SK-N-SH (cell line): Measurements from ENCODE around the gene LYSMD4. TPM values are rescaled to one million over a fixed set of nuclear protein-coding genes. Genes with fewer than 3 reads are reported as not detected.

ENCODE experiments used
- CTCF ChIA-PET: fragments of 300-600, 350-600 bp; formaldehyde crosslinking; extraction: SDS; loops from one replicate; lab custom pipeline; 2021; lab: Yijun Ruan, JAX
- POLR2A ChIA-PET: fragments of 350-600 bp; sonication (Branson Sonifier 250); formaldehyde crosslinking; extraction: SDS; loops from one replicate; lab custom pipeline; 2020; ENCODE audit warnings: antibody characterized with exemption, inconsistent platforms; lab: Yijun Ruan, JAX
- DNase-seq: peaks from one replicate; pipeline ENCODE4 v3.0.0; 2012
- H2AFZ ChIP-seq: fragments of 200-600 bp; sonication (generic); 2 replicates; pipeline ENCODE4 v1.8.1; 2016; ENCODE audit warnings: antibody characterized with exemption, mild to moderate bottlenecking, low read depth
- H3F3A ChIP-seq: fragments of 200-600 bp; sonication (generic); replicated peaks from 2 replicates; pipeline ENCODE3; 2016; ENCODE audit warnings: antibody characterized with exemption, mild to moderate bottlenecking; ENCODE audit not compliant: insufficient read depth
- H3K27ac ChIP-seq, 2 experiments: fragments of 200-500 bp in 1 of 2; fragments of 200-600 bp in 1 of 2; sonication (Bioruptor generic) in 1 of 2; sonication (generic), shearing (Covaris generic) in 1 of 2; 2 replicates each; pipeline versions ENCODE4 v1.5.1 to v1.6.1; 2014 to 2016; ENCODE audit warnings: low read depth in 2 of 2, inconsistent platforms in 1 of 2, low read length in 1 of 2, mild to moderate bottlenecking in 1 of 2, mixed read lengths in 1 of 2
- H3K27me3 ChIP-seq: fragments of 200-600 bp; sonication (generic), shearing (Covaris generic); 2 replicates; pipeline ENCODE4 v1.6.1; 2016; ENCODE audit warnings: mixed run types; ENCODE audit not compliant: insufficient read depth
- H3K36me3 ChIP-seq, 2 experiments: fragments of 200-500 bp in 1 of 2; fragments of 200-600 bp in 1 of 2; sonication (Bioruptor generic) in 1 of 2; sonication (generic) in 1 of 2; replicated peaks in 1 of 2; 2 replicates each; pipeline versions ENCODE3 to v1.5.1; 2014 to 2016; ENCODE audit warnings: low read length in 1 of 2, mild to moderate bottlenecking in 1 of 2; ENCODE audit not compliant: insufficient read depth in 2 of 2, control insufficient read depth in 1 of 2
- H3K4me1 ChIP-seq, 2 experiments: fragments of 200-500 bp in 1 of 2; fragments of 200-600 bp in 1 of 2; sonication (Bioruptor generic) in 1 of 2; sonication (generic), shearing (Covaris generic) in 1 of 2; 2 replicates each; pipeline versions ENCODE4 v1.5.1 to v1.6.1; 2014 to 2016; ENCODE audit warnings: low read depth in 1 of 2, low read length in 1 of 2, mixed run types in 1 of 2; ENCODE audit not compliant: insufficient read depth in 2 of 2, control insufficient read depth in 1 of 2
- H3K4me2 ChIP-seq: fragments of 200-600 bp; sonication (generic), shearing (Covaris generic); 2 replicates; pipeline ENCODE4 v1.6.1; 2017; ENCODE audit warnings: mixed run types
- H3K4me3 ChIP-seq, 2 experiments: fragments of 200-500 bp in 1 of 2; fragments of 200-600 bp in 1 of 2; sonication (Bioruptor generic) in 1 of 2; sonication (generic), shearing (Covaris generic) in 1 of 2; 2 replicates each; pipeline versions ENCODE4 v1.5.1 to v1.8.1; 2014 to 2016; ENCODE audit warnings: low read depth in 2 of 2, inconsistent platforms in 1 of 2, low read length in 1 of 2, mild to moderate bottlenecking in 1 of 2, mixed read lengths in 1 of 2, moderate library complexity in 1 of 2
- H3K79me2 ChIP-seq: fragments of 200-600 bp; sonication (generic); 2 replicates; pipeline ENCODE4 v1.8.1; 2017; ENCODE audit warnings: mild to moderate bottlenecking; ENCODE audit not compliant: insufficient read depth
- H3K9ac ChIP-seq: fragments of 200-600 bp; sonication (generic); 2 replicates; pipeline ENCODE4 v1.6.1; 2017; ENCODE audit warnings: mixed run types
- H3K9me2 ChIP-seq: fragments of 200-600 bp; sonication (generic); 2 replicates; pipeline ENCODE4 v1.6.1; 2017; ENCODE audit warnings: mixed run types
- H3K9me3 ChIP-seq: fragments of 200-600 bp; sonication (generic); 2 replicates; pipeline ENCODE4 v1.6.1; 2017; ENCODE audit warnings: mixed run types, mild to moderate bottlenecking, moderate library complexity
- H4K20me1 ChIP-seq: fragments of 200-600 bp; sonication (generic); 2 replicates; pipeline ENCODE4 v1.6.1; 2017; ENCODE audit warnings: mild to moderate bottlenecking, mixed run types; ENCODE audit not compliant: insufficient read depth
- CHD2 ChIP-seq: fragments of 150-350 bp; IDR thresholded peaks from 2 replicates; pipeline ENCODE4 v1.6.1; 2018; ENCODE audit warnings: low read length; ENCODE audit not compliant: partially characterized antibody
- EZH2phosphoT487 ChIP-seq: fragments of 200-600 bp; sonication (generic); IDR thresholded peaks from 2 replicates; pipeline ENCODE4 v1.6.1; 2017; ENCODE audit warnings: low read depth, mixed run types, mild to moderate bottlenecking, antibody characterized with exemption, moderate library complexity, borderline replicate concordance
- FOSL2 ChIP-seq: IDR thresholded peaks from 2 replicates; pipeline ENCODE4 v1.4.0; 2012; ENCODE audit warnings: low read depth, mild to moderate bottlenecking, moderate library complexity, borderline replicate concordance
- FOXJ3 ChIP-seq: sonication (generic); formaldehyde crosslinking; IDR thresholded peaks from 2 replicates; pipeline ENCODE4 v1.5.1; 2020; ENCODE audit warnings: mild to moderate bottlenecking, missing genetic modification reagents
- FOXM1 ChIP-seq: IDR thresholded peaks from 2 replicates; pipeline ENCODE4 v1.4.0; 2012; ENCODE audit warnings: low read depth, mild to moderate bottlenecking
- GATA2 ChIP-seq: sonication (generic); formaldehyde crosslinking; IDR thresholded peaks from 2 replicates; pipeline ENCODE4 v1.5.0; 2020; ENCODE audit warnings: mild to moderate bottlenecking, missing genetic modification reagents
- JUND ChIP-seq: IDR thresholded peaks from 2 replicates; pipeline ENCODE4 v1.4.0; 2012
- MEF2A ChIP-seq: IDR thresholded peaks from 2 replicates; pipeline ENCODE4 v1.4.0; 2012; ENCODE audit warnings: low read depth, borderline replicate concordance
- NRF1 ChIP-seq: IDR thresholded peaks from 2 replicates; pipeline ENCODE4 v1.6.1; 2012; ENCODE audit warnings: low read depth, mild to moderate bottlenecking, low read length
- POLR2AphosphoS5 ChIP-seq: IDR thresholded peaks from 2 replicates; pipeline ENCODE4 v1.6.1; 2012; ENCODE audit warnings: low read depth, low read length
- RCOR1 ChIP-seq: fragments of 150-350 bp; IDR thresholded peaks from 2 replicates; pipeline ENCODE4 v1.6.1; 2017; ENCODE audit warnings: antibody characterized with exemption, low read length
- RFX5 ChIP-seq: IDR thresholded peaks from 2 replicates; pipeline ENCODE4 v1.6.1; 2012; ENCODE audit warnings: mild to moderate bottlenecking, improper control_type of control experiment, low read length
- RXRA ChIP-seq: IDR thresholded peaks from 2 replicates; pipeline ENCODE4 v1.4.0; 2012; ENCODE audit warnings: low read depth, mild to moderate bottlenecking, borderline replicate concordance
- SIN3A ChIP-seq: IDR thresholded peaks from 2 replicates; pipeline ENCODE4 v1.6.1; 2012; ENCODE audit warnings: low read depth, mild to moderate bottlenecking, low read length, moderate library complexity, borderline replicate concordance
- SMC3 ChIP-seq: IDR thresholded peaks from 2 replicates; pipeline ENCODE4 v1.6.1; 2012; ENCODE audit warnings: low read depth, low read length, improper control_type of control experiment
- TAF1 ChIP-seq: IDR thresholded peaks from 2 replicates; pipeline ENCODE4 v1.6.1; 2012; ENCODE audit warnings: low read depth, mild to moderate bottlenecking, low read length, moderate library complexity, borderline replicate concordance
- TEAD4 ChIP-seq: IDR thresholded peaks from 2 replicates; pipeline ENCODE4 v1.4.0; 2012; ENCODE audit warnings: mild to moderate bottlenecking, borderline replicate concordance; ENCODE audit not compliant: insufficient read depth
- YY1 ChIP-seq: IDR thresholded peaks from 2 replicates; pipeline ENCODE4 v1.4.0; 2012; ENCODE audit warnings: low read depth, mild to moderate bottlenecking
- WGBS: methylation state at CpG from one replicate; pipeline ENCODE4 v1.1.6; 2017; ENCODE audit warnings: low lambda C conversion rate; 5-methylcytosine and 5-hydroxymethylcytosine counted together
- polyA plus RNA-seq, 3 experiments: library from polyadenylated mRNA; depleted of rRNA; stranded (reverse); fragments of >200 nt; gene quantifications; 2 replicates each; pipeline ENCODE4 v1.2.3, GENCODE V29; 2012
- TF ChIP-seq, protein P1 (sequence below): IDR thresholded peaks from 2 replicates; pipeline ENCODE4; 2012
- TF ChIP-seq, protein P2 (sequence below): fragments of 200-600 bp; sonication (generic); IDR thresholded peaks from 2 replicates; pipeline ENCODE4 v1.6.1; 2017; ENCODE audit warnings: antibody characterized with exemption, mild to moderate bottlenecking, moderate library complexity
- TF ChIP-seq, protein P3 (sequence below): IDR thresholded peaks from 2 replicates; pipeline ENCODE4 v1.6.1; 2012; ENCODE audit warnings: mild to moderate bottlenecking, low read depth, low read length, moderate library complexity
- TF ChIP-seq, protein P4 (sequence below): IDR thresholded peaks from 2 replicates; pipeline ENCODE4 v1.4.0; 2012; ENCODE audit warnings: low read depth, borderline replicate concordance

The LYSMD4 gene
- polyA plus RNA-seq, 1 of the 3 experiments (the other 2 are of a cell fraction) = 6.1 TPM

DNA sequence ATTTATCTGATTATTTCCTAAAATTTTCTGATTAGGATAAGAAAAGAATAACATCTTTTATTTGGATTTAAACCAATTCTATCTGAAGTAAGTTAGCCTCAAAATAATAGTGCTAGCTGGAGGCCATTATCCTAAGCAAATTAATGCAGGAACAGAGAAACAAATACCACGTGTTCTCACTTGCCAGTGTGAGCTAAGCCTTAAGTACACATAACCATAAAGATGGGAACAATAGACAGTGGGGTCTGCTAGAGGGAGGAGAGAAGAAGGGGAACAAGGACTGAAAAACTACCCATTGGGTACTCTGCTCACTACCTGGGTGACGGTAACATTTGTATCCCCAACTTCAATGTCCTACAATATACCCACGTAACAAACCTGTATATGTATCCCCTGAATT is 31.3 kb upstream of the LYSMD4 start:
- Histone ChIP-seq H4K20me1 (no peaks in the 10 kb centered on the region), H3K4me2 (no peak overlapping the region), H3K79me2 (no peaks in the 10 kb centered on the region), H3K9me3 (no peaks in the 10 kb centered on the region), H3K9me2 (no peaks in the 10 kb centered on the region), H3K27ac (no peak overlapping the region), H3K4me1 (no peaks in the 10 kb centered on the region), H3K27me3 (no peaks in the 10 kb centered on the region), H3K4me3 (no peak overlapping the region), H3K36me3 (no peaks in the 10 kb centered on the region), H3K9ac (no peak overlapping the region), H2AFZ (no peak overlapping the region), H3F3A (no peaks in the 10 kb centered on the region)
- TF ChIP-seq YY1 = no peak
- TF ChIP-seq FOXJ3 (CRISPR knock-in tag) = no peak
- TF ChIP-seq, protein P1, sequence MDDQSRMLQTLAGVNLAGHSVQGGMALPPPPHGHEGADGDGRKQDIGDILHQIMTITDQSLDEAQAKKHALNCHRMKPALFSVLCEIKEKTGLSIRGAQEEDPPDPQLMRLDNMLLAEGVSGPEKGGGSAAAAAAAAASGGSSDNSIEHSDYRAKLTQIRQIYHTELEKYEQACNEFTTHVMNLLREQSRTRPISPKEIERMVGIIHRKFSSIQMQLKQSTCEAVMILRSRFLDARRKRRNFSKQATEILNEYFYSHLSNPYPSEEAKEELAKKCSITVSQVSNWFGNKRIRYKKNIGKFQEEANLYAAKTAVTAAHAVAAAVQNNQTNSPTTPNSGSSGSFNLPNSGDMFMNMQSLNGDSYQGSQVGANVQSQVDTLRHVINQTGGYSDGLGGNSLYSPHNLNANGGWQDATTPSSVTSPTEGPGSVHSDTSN = no peak
- no peak for TF ChIP-seq NRF1
- TF ChIP-seq POLR2AphosphoS5 = no peak
- TF ChIP-seq RXRA = no peak
- TF ChIP-seq RCOR1 = no peak
- TF ChIP-seq TEAD4 = no peak
- TF ChIP-seq FOSL2 = no peak
- TF ChIP-seq CHD2 = no peak
- TF ChIP-seq MEF2A = no peak
- TF ChIP-seq GATA2 (CRISPR knock-in tag) = no peak
- no peak for TF ChIP-seq RFX5
- TF ChIP-seq, protein P2, sequence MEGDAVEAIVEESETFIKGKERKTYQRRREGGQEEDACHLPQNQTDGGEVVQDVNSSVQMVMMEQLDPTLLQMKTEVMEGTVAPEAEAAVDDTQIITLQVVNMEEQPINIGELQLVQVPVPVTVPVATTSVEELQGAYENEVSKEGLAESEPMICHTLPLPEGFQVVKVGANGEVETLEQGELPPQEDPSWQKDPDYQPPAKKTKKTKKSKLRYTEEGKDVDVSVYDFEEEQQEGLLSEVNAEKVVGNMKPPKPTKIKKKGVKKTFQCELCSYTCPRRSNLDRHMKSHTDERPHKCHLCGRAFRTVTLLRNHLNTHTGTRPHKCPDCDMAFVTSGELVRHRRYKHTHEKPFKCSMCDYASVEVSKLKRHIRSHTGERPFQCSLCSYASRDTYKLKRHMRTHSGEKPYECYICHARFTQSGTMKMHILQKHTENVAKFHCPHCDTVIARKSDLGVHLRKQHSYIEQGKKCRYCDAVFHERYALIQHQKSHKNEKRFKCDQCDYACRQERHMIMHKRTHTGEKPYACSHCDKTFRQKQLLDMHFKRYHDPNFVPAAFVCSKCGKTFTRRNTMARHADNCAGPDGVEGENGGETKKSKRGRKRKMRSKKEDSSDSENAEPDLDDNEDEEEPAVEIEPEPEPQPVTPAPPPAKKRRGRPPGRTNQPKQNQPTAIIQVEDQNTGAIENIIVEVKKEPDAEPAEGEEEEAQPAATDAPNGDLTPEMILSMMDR = no peak
- ChIA-PET POLR2A (no interaction called here), CTCF (interaction anchor here (1.2 kb wide), 1 partner anchor 8 kb away, joined by 3 read pairs; no protein-coding TSS in a partner anchor)
- WGBS = 63% methylated on average over 3 of the region's 3 CpGs
- no peak for DNase-seq

DNA sequence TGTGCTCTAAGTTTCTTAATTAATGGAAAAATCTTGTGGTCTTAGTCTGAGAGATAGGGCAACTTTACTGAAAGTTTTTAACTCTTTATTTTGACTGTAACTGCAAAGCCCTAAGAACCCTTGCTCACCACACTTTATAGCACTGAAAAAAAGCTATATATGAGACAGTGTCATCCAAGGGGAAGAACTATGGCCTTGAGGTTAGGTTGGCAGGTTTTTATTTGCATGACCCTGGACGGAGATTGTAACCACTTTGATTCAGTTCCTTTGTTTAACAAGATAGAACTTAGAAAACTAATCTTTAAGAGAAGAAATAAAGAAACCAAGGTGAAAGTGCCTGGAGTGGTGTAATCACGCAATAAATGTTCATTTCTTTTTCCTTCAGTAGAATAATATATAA is 30.6 kb upstream of the LYSMD4 start:
- ChIA-PET CTCF (interaction anchor here (1.2 kb wide), 1 partner anchor 8 kb away, joined by 3 read pairs; no protein-coding TSS in a partner anchor), POLR2A (no interaction called here)
- Histone ChIP-seq H3K27me3 (no peaks in the 10 kb centered on the region), H3K4me2 (no peak overlapping the region), H3K9me2 (no peaks in the 10 kb centered on the region), H3K9ac (no peak overlapping the region), H3K9me3 (no peaks in the 10 kb centered on the region), H3K4me3 (no peak overlapping the region), H3K79me2 (no peaks in the 10 kb centered on the region), H2AFZ (no peak overlapping the region), H3F3A (no peaks in the 10 kb centered on the region), H3K4me1 (no peaks in the 10 kb centered on the region), H3K27ac (no peak overlapping the region), H3K36me3 (no peaks in the 10 kb centered on the region), H4K20me1 (no peaks in the 10 kb centered on the region)
- no peak for DNase-seq
- 63% methylated on average over 2 of the region's 2 CpGs for WGBS
- TF ChIP-seq CHD2 (no peak), SIN3A (no peak), EZH2phosphoT487 (no peak), NRF1 (no peak), TAF1 (no peak), YY1 (no peak), RFX5 (no peak), JUND (no peak), FOXM1 (no peak), TEAD4 (no peak), SMC3 (no peak)
- TF ChIP-seq, protein P3, sequence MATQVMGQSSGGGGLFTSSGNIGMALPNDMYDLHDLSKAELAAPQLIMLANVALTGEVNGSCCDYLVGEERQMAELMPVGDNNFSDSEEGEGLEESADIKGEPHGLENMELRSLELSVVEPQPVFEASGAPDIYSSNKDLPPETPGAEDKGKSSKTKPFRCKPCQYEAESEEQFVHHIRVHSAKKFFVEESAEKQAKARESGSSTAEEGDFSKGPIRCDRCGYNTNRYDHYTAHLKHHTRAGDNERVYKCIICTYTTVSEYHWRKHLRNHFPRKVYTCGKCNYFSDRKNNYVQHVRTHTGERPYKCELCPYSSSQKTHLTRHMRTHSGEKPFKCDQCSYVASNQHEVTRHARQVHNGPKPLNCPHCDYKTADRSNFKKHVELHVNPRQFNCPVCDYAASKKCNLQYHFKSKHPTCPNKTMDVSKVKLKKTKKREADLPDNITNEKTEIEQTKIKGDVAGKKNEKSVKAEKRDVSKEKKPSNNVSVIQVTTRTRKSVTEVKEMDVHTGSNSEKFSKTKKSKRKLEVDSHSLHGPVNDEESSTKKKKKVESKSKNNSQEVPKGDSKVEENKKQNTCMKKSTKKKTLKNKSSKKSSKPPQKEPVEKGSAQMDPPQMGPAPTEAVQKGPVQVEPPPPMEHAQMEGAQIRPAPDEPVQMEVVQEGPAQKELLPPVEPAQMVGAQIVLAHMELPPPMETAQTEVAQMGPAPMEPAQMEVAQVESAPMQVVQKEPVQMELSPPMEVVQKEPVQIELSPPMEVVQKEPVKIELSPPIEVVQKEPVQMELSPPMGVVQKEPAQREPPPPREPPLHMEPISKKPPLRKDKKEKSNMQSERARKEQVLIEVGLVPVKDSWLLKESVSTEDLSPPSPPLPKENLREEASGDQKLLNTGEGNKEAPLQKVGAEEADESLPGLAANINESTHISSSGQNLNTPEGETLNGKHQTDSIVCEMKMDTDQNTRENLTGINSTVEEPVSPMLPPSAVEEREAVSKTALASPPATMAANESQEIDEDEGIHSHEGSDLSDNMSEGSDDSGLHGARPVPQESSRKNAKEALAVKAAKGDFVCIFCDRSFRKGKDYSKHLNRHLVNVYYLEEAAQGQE = no peak
- TF ChIP-seq, protein P4, sequence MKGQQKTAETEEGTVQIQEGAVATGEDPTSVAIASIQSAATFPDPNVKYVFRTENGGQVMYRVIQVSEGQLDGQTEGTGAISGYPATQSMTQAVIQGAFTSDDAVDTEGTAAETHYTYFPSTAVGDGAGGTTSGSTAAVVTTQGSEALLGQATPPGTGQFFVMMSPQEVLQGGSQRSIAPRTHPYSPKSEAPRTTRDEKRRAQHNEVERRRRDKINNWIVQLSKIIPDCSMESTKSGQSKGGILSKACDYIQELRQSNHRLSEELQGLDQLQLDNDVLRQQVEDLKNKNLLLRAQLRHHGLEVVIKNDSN = no peak
